Measurements from ENCODE around the gene KCNH1. TPM values are rescaled to one million over a fixed set of nuclear protein-coding genes. Genes with fewer than 3 reads are reported as not detected.

KCNH1 gene
- total RNA-seq, 1 experiment from 2014 or later = not detected

- Histone ChIP-seq H3K4me1 (ENCODE audit: control insufficient read depth in 1 of 2, insufficient read depth in 2 of 2, low read length in 2 of 2) (no peaks in the 10 kb centered on the region), H3K9ac (ENCODE audit: low read length) (no peak overlapping the region), H3K9me2 (ENCODE audit: insufficient read depth) (no peaks in the 10 kb centered on the region), H3K4me2 (ENCODE audit: low read length) (no peak overlapping the region), H3K36me3 (ENCODE audit: control insufficient read depth in 1 of 2, insufficient read depth in 2 of 2, low read length in 2 of 2) (no peaks in the 10 kb centered on the region), H3K4me3 (replicated peaks in 1 of 2; ENCODE audit: low read depth in 1 of 2, low read length in 2 of 2) (no peak overlapping the region), H3K79me2 (ENCODE audit: insufficient read depth, low read length) (no peaks in the 10 kb centered on the region), H3K9me3 (ENCODE audit: control insufficient read depth in 1 of 2, insufficient read depth in 1 of 2, low read depth in 1 of 2, low read length in 2 of 2) (no peaks in the 10 kb centered on the region), H2AFZ (ENCODE audit: low read depth, low read length, poor library complexity, severe bottlenecking) (no peak overlapping the region), H4K20me1 (ENCODE audit: insufficient read depth) (no peaks in the 10 kb centered on the region), H3K27me3 (ENCODE audit: insufficient read depth, low read length) (peaks cover 60% of the 10 kb centered on the region), H3K27ac (ENCODE audit: low read depth, low read length) (no peak overlapping the region)
- DNase-seq (ENCODE audit: low read depth, low spot score) (no peak), ATAC-seq (no peak)
- ChIA-PET POLR2A (no interaction called here), CTCF (no interaction called here), RAD21 (ENCODE audit: low non-redundant PET in 1 of 2, low total read pairs in 2 of 2, uncharacterized antibody in 2 of 2, unreplicated experiment in 2 of 2) (no interaction called here)
- intact Hi-C loops (cut with micrococcal nuclease) = no loop called here
- TF ChIP-seq POLR2AphosphoS5 (IDR thresholded peaks at IDR 0.05; ENCODE audit: low read depth, low read length) = no peak
- no peak for TF ChIP-seq SIN3A (IDR thresholded peaks at IDR 0.05; ENCODE audit: low read depth)
- TF ChIP-seq, protein P1, sequence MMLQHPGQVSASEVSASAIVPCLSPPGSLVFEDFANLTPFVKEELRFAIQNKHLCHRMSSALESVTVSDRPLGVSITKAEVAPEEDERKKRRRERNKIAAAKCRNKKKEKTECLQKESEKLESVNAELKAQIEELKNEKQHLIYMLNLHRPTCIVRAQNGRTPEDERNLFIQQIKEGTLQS (IDR thresholded peaks at IDR 0.05) = no peak
- TF ChIP-seq POLR2A (IDR thresholded peaks at IDR 0.05; ENCODE audit: borderline replicate concordance, extremely low read depth, insufficient read depth, insufficient read length) = no peak
- no peak for TF ChIP-seq YY1 (IDR thresholded peaks at IDR 0.05; ENCODE audit: extremely low read depth, insufficient replicate concordance, low read depth, low read length)
- BruUV-seq (replicated peaks) = no TSS peak
These were observed 44.4 kb downstream of the KCNH1 start for GRCh38 chr1:211089536-211089935.

DNA sequence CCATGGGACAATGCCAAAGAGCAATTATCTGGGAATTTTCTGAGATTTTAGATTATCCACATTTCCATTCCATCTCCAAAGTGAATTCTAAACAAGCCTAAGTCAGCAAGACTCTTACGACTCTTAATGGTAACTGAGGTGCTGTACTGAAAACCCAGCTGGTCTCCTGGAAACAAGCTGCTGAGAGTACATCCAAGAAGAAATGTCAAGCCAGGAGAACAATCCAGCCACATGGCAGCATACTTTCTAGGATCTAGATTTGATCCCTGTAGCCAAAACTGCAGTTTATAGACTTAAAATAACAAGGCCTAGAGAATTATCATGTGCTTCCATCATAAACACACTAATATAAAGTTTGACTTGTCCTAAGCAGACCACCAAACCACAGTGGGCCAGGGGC, 45.8 kb downstream of the KCNH1 start:
- Histone ChIP-seq H4K20me1 (ENCODE audit: insufficient read depth) (no peaks in the 10 kb centered on the region), H3K27ac (ENCODE audit: low read depth, low read length) (no peak overlapping the region), H3K4me1 (ENCODE audit: control insufficient read depth in 1 of 2, insufficient read depth in 2 of 2, low read length in 2 of 2) (no peaks in the 10 kb centered on the region), H3K36me3 (ENCODE audit: control insufficient read depth in 1 of 2, insufficient read depth in 2 of 2, low read length in 2 of 2) (no peaks in the 10 kb centered on the region), H3K4me3 (replicated peaks in 1 of 2; ENCODE audit: low read depth in 1 of 2, low read length in 2 of 2) (no peak overlapping the region), H3K4me2 (ENCODE audit: low read length) (no peak overlapping the region), H2AFZ (ENCODE audit: low read depth, low read length, poor library complexity, severe bottlenecking) (no peak overlapping the region), H3K9ac (ENCODE audit: low read length) (no peak overlapping the region), H3K27me3 (ENCODE audit: insufficient read depth, low read length) (peaks cover 67% of the 10 kb centered on the region), H3K9me3 (ENCODE audit: control insufficient read depth in 1 of 2, insufficient read depth in 1 of 2, low read depth in 1 of 2, low read length in 2 of 2) (no peaks in the 10 kb centered on the region), H3K79me2 (ENCODE audit: insufficient read depth, low read length) (no peaks in the 10 kb centered on the region), H3K9me2 (ENCODE audit: insufficient read depth) (no peaks in the 10 kb centered on the region)
- CTCF ChIA-PET = no interaction called here
- no TSS peak for BruUV-seq (replicated peaks)
- intact Hi-C loops (cut with micrococcal nuclease) = no loop called here
- RAD21 ChIA-PET (ENCODE audit: low non-redundant PET in 1 of 2, low total read pairs in 2 of 2, uncharacterized antibody in 2 of 2, unreplicated experiment in 2 of 2) = no interaction called here
- DNase-seq (ENCODE audit: low read depth, low spot score) (no peak), ATAC-seq (no peak)
- TF ChIP-seq POLR2A (IDR thresholded peaks at IDR 0.05; ENCODE audit: borderline replicate concordance, extremely low read depth, insufficient read depth, insufficient read length) (no peak), ZNF274 (IDR thresholded peaks at IDR 0.05; ENCODE audit: low read depth, low read length) (no peak), RAD21 (IDR thresholded peaks at IDR 0.05; ENCODE audit: low read depth) (no peak), TCF7L2 (IDR thresholded peaks at IDR 0.05; ENCODE audit: borderline replicate concordance, extremely low read depth, insufficient read depth, insufficient read length) (no peak), ZBTB33 (IDR thresholded peaks at IDR 0.05; ENCODE audit: extremely low read depth, insufficient replicate concordance, low read length) (no peak), EGR1 (IDR thresholded peaks at IDR 0.05; ENCODE audit: low read depth) (no peak), JUND (IDR thresholded peaks at IDR 0.05) (no peak), SP1 (IDR thresholded peaks at IDR 0.05; ENCODE audit: low read depth) (no peak), YY1 (IDR thresholded peaks at IDR 0.05; ENCODE audit: extremely low read depth, insufficient replicate concordance, low read depth, low read length) (no peak), ELF1 (IDR thresholded peaks at IDR 0.05; ENCODE audit: borderline replicate concordance, low read depth) (no peak), CBX3 (IDR thresholded peaks at IDR 0.05; ENCODE audit: low read depth) (no peak)
- TF ChIP-seq, protein P2, sequence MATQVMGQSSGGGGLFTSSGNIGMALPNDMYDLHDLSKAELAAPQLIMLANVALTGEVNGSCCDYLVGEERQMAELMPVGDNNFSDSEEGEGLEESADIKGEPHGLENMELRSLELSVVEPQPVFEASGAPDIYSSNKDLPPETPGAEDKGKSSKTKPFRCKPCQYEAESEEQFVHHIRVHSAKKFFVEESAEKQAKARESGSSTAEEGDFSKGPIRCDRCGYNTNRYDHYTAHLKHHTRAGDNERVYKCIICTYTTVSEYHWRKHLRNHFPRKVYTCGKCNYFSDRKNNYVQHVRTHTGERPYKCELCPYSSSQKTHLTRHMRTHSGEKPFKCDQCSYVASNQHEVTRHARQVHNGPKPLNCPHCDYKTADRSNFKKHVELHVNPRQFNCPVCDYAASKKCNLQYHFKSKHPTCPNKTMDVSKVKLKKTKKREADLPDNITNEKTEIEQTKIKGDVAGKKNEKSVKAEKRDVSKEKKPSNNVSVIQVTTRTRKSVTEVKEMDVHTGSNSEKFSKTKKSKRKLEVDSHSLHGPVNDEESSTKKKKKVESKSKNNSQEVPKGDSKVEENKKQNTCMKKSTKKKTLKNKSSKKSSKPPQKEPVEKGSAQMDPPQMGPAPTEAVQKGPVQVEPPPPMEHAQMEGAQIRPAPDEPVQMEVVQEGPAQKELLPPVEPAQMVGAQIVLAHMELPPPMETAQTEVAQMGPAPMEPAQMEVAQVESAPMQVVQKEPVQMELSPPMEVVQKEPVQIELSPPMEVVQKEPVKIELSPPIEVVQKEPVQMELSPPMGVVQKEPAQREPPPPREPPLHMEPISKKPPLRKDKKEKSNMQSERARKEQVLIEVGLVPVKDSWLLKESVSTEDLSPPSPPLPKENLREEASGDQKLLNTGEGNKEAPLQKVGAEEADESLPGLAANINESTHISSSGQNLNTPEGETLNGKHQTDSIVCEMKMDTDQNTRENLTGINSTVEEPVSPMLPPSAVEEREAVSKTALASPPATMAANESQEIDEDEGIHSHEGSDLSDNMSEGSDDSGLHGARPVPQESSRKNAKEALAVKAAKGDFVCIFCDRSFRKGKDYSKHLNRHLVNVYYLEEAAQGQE (IDR thresholded peaks at IDR 0.05; ENCODE audit: low read depth) = no peak
- POLR2A ChIA-PET = no interaction called here

All from HCT116 (cell line).